Sigmoid colon (tissue), 7 donors: ENCODE measurements around the gene USP15. TPM values are rescaled to one million over a fixed set of nuclear protein-coding genes. Genes with fewer than 3 reads are reported as not detected.
A peak's percentile ranks its signal among the peaks of the same experiment; 100 is the strongest.

Experiments used
- DNase-seq: peaks from one replicate; pipeline ENCODE4 v3.0.0-alpha.2; 2019
- H3K27ac ChIP-seq, 4 donors: fragments of 200-600 bp; sonication (generic); one replicate each; pipeline ENCODE4 v1.5.1; 2016 to 2019; ENCODE audit warnings: mild to moderate bottlenecking in 1 of 4
- H3K27me3 ChIP-seq, 3 donors: fragments of 200-600 bp; sonication (generic); one replicate each; pipeline ENCODE4 v1.5.1; 2019; ENCODE audit warnings: mild to moderate bottlenecking in 1 of 3
- H3K36me3 ChIP-seq, 4 donors: fragments of 200-600 bp; sonication (generic); one replicate each; pipeline ENCODE4 v1.5.1; 2016 to 2019
- H3K4me1 ChIP-seq, 4 donors: fragments of 200-600 bp; sonication (generic); one replicate each; pipeline ENCODE4 v1.5.1; 2017 to 2019
- H3K4me3 ChIP-seq, 4 donors: fragments of 200-600 bp; sonication (generic); one replicate each; pipeline ENCODE4 v1.5.1; 2017 to 2019; ENCODE audit warnings: mild to moderate bottlenecking in 2 of 4, moderate library complexity in 1 of 4
- H3K9me3 ChIP-seq, 4 donors: fragments of 200-600 bp in 3 of 4; sonication (generic) in 3 of 4; one replicate each; pipeline versions ENCODE4 v1.5.1 to v1.6.1; 2013 to 2019
- EP300 ChIP-seq, 4 donors: sonication (generic); formaldehyde crosslinking; IDR thresholded peaks; one replicate each; pipeline ENCODE4 v1.6.1; 2017; ENCODE audit warnings: antibody characterized with exemption in 4 of 4
- POLR2A ChIP-seq, 2 donors: fragments of 450-650 bp; IDR thresholded peaks; one replicate each; pipeline ENCODE4 v1.6.1; 2016; ENCODE audit warnings: antibody characterized with exemption in 2 of 2, mild to moderate bottlenecking in 2 of 2, moderate library complexity in 2 of 2
- POLR2AphosphoS5 ChIP-seq, 4 donors: sonication (generic); formaldehyde crosslinking; IDR thresholded peaks; one replicate each; pipeline ENCODE4 v1.6.1; 2017; ENCODE audit warnings: antibody characterized with exemption in 4 of 4
- WGBS, 2 donors: extraction: QIAGEN DNeasy Blood & Tissue Kit; methylation state at CpG; one replicate each; pipeline ENCODE4 v1.1.7; 2013; 5-methylcytosine and 5-hydroxymethylcytosine counted together
- intact Hi-C: fragments of 100-400 bp; cut with DNase I; formaldehyde crosslinking; loops from one replicate; pipeline ENCODE4 v1.15.1; 2023
- polyA plus RNA-seq, 3 donors: library from polyadenylated mRNA; stranded (reverse); fragments of 200-250 nt; gene quantifications; one replicate each; pipeline ENCODE4 v1.2.3, GENCODE V29; 2013
- total RNA-seq, 4 donors: library from RNA; depleted of rRNA; stranded (reverse); fragments of >200 nt; gene quantifications; one replicate each; pipeline ENCODE4 v1.1.0, GENCODE V29; 2016
- TF ChIP-seq, protein P1 (sequence below), 4 experiments: fragments of 450-650 bp in 3 of 4; fragments of 200-600 bp in 1 of 4; IDR thresholded peaks; one replicate each; pipeline ENCODE4 v1.5.1; 2016 to 2019; ENCODE audit warnings: antibody characterized with exemption in 4 of 4, mild to moderate bottlenecking in 3 of 4, moderate library complexity in 2 of 4
- donor health status: healthy with polysubstance abuse.
- donor health status: Bipolar disorder and iron deficiency.
- donor health status: healthy.

Gene USP15
- total RNA-seq (10 to 100 TPM; 63.7 to 78.4 (median 73.1) TPM), polyA plus RNA-seq (10 to 100 TPM; 22.2 to 43.5 (median 30.3) TPM)

DNA sequence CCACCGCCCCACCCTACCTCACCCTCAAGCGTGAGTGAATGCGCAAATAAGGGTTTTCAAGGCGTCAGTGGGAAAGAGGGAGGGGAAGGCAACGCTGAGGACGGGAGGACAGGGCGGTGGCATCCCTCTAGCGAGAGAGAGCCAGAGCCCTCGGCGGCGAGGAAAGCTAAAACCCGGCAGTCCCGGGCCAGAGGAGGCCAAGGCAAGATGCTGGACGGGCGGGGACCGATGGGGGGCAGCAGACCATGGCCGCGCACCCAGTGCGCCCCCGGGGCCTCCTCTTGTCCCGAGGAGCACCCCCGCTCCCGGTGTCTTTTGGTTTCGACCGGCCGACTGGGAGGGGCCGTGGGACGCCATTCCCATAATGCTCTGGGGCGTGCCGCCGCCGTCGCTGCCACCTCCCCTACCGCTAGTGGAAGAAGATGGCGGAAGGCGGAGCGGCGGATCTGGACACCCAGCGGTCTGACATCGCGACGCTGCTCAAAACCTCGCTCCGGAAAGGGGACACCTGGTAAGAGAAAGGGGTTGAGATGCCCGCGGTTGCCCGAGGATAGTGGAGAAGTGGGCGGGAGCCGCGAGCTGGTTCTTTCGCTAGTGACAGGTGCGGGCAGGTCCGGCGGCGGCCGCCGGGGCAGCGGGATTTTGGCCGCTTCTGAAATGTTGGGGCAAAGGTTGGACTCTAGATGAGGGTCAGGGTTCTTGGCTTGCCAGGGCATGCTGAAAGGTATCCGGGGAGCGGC, at the start of gene USP15:
Gene USP15, plus strand, starts transcription at position 412 of the 740 bp plus-strand sequence. Its CDS starts 11 bp downstream, at position 423.
- intact Hi-C loops: loop anchor here (2.0 to 10.0 kb wide), 3 partner anchors 105 to 342 kb away; partner anchors contain the start of gene MON2
- peak within 1 kb of the TSS; percentile 86 to 94 (median 90) for H3K27ac ChIP-seq
- peak within 1 kb of the TSS; percentile 72 to 93 (median 89) for H3K4me3 ChIP-seq
- TF ChIP-seq POLR2AphosphoS5 (IDR thresholded peaks at IDR 0.05) (peak; percentile 72 to 93 (median 88)), EP300 (IDR thresholded peaks at IDR 0.05) (peak in 1 of 4 donors; percentile 46), POLR2A (IDR thresholded peaks at IDR 0.05) (peak; percentile 25 to 44)
- TF ChIP-seq, protein P1, sequence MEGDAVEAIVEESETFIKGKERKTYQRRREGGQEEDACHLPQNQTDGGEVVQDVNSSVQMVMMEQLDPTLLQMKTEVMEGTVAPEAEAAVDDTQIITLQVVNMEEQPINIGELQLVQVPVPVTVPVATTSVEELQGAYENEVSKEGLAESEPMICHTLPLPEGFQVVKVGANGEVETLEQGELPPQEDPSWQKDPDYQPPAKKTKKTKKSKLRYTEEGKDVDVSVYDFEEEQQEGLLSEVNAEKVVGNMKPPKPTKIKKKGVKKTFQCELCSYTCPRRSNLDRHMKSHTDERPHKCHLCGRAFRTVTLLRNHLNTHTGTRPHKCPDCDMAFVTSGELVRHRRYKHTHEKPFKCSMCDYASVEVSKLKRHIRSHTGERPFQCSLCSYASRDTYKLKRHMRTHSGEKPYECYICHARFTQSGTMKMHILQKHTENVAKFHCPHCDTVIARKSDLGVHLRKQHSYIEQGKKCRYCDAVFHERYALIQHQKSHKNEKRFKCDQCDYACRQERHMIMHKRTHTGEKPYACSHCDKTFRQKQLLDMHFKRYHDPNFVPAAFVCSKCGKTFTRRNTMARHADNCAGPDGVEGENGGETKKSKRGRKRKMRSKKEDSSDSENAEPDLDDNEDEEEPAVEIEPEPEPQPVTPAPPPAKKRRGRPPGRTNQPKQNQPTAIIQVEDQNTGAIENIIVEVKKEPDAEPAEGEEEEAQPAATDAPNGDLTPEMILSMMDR (IDR thresholded peaks at IDR 0.05): peak; percentile 22 to 56 (median 51)
- no peaks in the 10 kb centered on the region for H3K9me3 ChIP-seq
- H3K4me1 ChIP-seq: peaks cover 0 to 46% (median 33%) of the 10 kb centered on the region in 4 donors
- no peaks in the 10 kb centered on the region for H3K27me3 ChIP-seq
- DNase-seq: peak; percentile 98
- WGBS, 2 donors: 0% methylated on average over 61 of the region's 61 CpGs
- no peaks in the 10 kb centered on the region for H3K36me3 ChIP-seq

DNA sequence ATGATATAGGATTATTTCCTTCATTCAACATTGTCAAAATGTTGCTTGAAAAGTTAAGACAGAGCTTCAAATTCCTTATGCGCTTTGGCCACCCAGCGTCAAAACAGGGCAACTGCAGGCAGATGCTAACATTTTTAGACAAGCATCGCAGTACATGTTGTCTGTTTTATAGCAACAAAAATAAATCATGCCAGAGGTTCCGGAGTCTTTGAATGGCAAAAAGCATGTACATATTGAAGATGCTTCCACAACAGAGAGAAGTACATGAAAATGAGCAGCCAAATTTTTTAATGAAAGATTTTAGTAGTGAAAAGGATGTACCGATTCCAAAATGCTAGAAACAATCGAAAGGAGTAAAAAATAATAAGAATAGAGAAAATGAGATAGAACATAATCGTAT, 49.8 kb upstream of the USP15 start:
- no peak for DNase-seq
- WGBS, 2 donors: 29% methylated on average over 7 of the region's 7 CpGs
- H3K27me3 ChIP-seq: no peaks in the 10 kb centered on the region
- no peaks in the 10 kb centered on the region for H3K4me1 ChIP-seq
- H3K4me3 ChIP-seq: no peak overlapping the region
- intact Hi-C loops: no loop called here
- no peaks in the 10 kb centered on the region for H3K36me3 ChIP-seq
- no peak for TF ChIP-seq POLR2AphosphoS5 (IDR thresholded peaks at IDR 0.05)
- TF ChIP-seq, protein P1 (IDR thresholded peaks at IDR 0.05): peak in 2 of 4 experiments; percentile 70 to 71
- no peaks in the 10 kb centered on the region for H3K9me3 ChIP-seq
- no peak overlapping the region for H3K27ac ChIP-seq

DNA sequence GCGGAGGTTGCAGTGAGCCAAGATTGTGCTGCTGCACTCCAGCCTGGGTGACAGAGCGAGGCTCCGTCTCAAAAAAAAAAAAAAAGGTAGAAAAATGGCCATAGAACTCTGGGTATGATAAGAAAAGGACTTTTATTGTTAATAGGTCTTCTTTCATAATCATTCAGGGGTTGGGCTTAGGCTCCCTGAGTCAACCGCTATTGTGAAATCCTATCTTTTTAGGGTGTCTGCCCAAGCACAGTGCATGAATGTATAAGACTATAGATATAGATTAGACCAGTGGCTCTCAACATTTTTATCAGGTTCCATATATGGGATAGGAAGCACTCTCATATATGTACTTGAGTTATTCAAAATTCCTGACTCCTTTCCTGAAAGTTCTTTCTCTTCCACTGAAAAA, 48.7 kb upstream of the USP15 start:
- Histone ChIP-seq H3K9me3 (no peaks in the 10 kb centered on the region), H3K4me1 (no peaks in the 10 kb centered on the region), H3K36me3 (no peaks in the 10 kb centered on the region), H3K27me3 (no peaks in the 10 kb centered on the region), H3K27ac (no peak overlapping the region), H3K4me3 (no peak overlapping the region)
- 89 to 95% methylated on average over 4 of the region's 4 CpGs for WGBS, 2 donors
- intact Hi-C loops: no loop called here
- no peak for DNase-seq
- TF ChIP-seq POLR2A (IDR thresholded peaks at IDR 0.05) (no peak), EP300 (IDR thresholded peaks at IDR 0.05) (no peak), POLR2AphosphoS5 (IDR thresholded peaks at IDR 0.05) (no peak)
- TF ChIP-seq, protein P1 (IDR thresholded peaks at IDR 0.05): no peak

DNA sequence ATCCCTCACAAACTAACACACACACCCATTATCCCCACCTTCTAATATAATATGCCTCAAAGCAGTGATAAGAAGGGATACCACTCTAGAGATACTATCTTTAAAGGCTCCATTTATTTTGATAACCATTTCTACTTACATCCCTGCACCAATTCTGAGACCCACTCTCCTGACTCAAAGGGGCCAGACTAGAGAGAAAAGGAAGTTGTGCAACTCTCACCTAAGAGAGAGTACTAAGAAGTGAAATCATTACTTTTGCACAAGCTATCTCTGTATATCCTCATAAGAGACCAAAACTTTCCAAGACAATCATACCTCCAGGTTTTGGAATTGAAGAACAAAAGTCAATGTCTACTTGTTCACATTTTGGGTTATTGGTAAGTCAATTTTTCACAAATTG, 45.4 kb upstream of the USP15 start:
- H3K27me3 ChIP-seq: no peaks in the 10 kb centered on the region
- intact Hi-C loops: no loop called here
- DNase-seq: no peak
- H3K36me3 ChIP-seq: no peaks in the 10 kb centered on the region
- H3K4me3 ChIP-seq: no peak overlapping the region
- TF ChIP-seq, protein P1 (IDR thresholded peaks at IDR 0.05): no peak
- TF ChIP-seq POLR2A (IDR thresholded peaks at IDR 0.05) (no peak), POLR2AphosphoS5 (IDR thresholded peaks at IDR 0.05) (no peak), EP300 (IDR thresholded peaks at IDR 0.05) (no peak)
- H3K9me3 ChIP-seq: no peaks in the 10 kb centered on the region
- peak overlapping the region in 2 of 4 donors; percentile 23 to 37 for H3K27ac ChIP-seq
- no peaks in the 10 kb centered on the region for H3K4me1 ChIP-seq
